GM21717 (cell line): ENCODE data around the gene NUAK1.

ENCODE experiments used
- ATAC-seq: cut with Tn5 transposase; IDR thresholded peaks from one replicate; pipeline ENCODE4 v1.9.1; 2021; ENCODE audit warnings: mild to moderate bottlenecking, moderate library complexity; ENCODE audit not compliant: unreplicated experiment

Gene NUAK1

DNA sequence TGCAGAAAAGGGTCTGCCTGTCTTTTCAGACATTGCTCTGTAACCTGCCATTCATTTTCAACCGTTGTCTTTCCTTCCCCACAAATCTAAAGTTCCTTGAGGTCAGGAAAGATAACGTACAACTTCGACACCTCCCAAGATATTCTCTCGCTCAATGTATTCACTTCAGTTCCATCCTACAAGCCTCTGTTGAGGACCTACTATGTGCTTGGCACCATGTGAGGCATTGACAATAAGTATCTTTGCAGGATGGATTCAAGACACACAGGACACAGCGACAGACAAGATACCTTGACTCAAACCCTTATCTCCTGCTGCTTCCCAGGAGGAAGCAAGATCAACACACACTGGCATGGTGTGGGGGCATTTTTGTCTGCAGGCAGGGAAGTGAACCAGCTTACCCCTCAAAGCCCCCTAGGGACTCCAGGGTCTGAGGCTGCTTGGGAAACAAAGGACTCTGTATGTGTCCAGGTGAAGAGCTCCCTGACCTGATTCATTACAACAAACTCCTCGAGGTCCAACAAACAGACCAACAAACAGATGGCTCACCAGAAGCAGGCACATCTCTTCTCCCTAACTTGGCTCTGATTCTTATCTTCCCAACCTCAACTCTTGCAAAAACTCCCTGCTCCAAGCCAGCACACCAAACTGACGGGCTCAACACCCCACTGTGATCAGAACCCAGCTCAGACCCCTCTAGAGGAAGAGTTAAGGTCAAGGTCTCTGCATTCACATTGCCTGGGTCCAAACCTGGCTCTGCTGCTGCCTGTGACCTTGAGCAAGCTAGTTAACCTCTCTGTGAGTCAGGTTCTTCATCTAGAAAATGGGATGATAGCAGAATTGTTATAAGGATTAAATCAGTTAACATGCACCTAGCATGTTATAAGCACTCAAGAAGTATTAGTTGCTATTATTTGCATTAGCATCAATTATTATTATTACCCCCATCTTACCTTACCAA lies 6.3 kb downstream of the NUAK1 start:
- ATAC-seq, result no peak

DNA sequence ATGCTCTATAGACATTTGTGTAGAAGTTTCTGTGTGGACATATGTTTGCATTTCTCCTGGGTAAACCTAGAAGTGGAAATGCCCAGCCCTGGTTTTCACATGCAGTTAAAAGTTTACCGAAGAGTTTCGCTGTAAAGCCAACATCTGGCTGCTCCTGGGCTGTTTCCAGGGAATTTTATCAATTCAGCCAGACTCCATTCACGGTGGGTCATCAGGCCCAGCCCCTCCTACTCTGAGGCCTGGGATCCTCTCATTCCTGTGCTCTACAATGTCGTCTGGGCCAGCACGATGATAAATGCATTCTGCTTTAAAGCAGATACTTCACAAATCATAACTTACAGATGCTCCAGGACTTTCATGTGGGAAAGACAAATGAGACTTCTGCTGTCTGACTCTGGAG lies 7.1 kb downstream of the NUAK1 start:
- ATAC-seq, result no peak

DNA sequence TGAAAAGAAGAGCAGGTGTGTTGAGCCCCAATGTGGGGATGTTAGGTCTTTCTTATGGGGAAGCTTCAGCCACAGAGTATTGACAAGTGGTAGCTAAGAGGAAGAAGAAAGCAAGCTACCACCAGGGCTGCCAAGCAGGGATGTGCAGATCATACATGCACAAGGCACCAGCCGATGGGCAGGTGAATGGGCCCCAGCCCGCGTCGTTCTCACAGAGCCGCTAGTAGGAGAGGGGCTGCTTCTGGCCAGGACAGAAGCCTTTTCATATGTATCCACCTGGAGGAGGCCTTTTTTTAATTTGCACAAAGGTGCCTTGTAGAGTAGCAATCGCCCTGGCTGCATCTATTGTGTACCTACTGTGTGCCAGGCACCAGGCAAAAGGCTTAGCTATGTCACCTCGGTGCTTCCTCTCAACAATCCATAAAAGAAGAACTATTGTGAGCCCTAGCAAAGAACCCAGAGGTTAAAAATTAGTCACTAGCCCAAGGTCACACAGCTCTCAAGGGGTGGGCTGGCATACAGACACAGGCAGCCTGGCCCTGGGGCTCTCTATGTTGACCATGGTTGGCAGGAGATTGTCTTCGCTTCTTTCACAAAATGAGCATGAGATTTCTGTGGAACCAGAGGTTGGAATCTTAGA lies 8.2 kb downstream of the NUAK1 start:
- no peak for ATAC-seq

DNA sequence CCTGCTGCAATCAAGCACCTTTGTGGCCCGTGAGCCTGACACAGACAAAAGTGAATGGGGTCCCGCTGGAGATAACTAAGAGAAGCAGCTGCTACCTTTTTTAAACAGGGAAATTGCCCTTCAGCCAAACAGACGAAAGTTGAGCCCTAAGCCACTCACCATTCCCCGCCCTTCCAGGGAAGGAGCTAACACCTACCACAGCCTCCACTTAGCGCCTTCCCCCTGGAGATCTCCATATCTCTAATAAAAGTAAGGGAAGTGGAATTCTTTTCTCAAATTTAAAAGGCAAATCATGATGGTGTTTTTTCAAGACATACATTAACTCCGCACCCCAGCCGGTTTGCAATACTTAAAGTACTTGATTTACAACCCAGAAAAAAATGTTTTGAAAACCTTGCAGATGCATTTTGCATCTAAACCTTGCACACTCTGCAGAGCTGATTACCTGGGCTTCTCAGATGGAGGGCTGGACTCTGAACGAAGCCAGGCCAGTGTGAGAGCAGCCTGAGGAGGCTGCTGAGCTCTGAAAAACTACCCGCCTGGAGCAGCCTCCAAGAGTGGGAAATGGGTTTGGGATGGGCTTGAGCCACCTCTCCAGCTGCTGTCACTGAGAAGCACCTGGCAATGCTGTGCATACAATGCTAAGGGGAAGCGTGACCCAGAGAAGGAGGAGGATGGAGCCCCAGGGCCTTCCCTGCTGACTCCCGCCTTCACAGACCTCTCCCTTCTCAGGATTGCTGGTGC lies 10.0 kb downstream of the NUAK1 start:
- no peak for ATAC-seq

DNA sequence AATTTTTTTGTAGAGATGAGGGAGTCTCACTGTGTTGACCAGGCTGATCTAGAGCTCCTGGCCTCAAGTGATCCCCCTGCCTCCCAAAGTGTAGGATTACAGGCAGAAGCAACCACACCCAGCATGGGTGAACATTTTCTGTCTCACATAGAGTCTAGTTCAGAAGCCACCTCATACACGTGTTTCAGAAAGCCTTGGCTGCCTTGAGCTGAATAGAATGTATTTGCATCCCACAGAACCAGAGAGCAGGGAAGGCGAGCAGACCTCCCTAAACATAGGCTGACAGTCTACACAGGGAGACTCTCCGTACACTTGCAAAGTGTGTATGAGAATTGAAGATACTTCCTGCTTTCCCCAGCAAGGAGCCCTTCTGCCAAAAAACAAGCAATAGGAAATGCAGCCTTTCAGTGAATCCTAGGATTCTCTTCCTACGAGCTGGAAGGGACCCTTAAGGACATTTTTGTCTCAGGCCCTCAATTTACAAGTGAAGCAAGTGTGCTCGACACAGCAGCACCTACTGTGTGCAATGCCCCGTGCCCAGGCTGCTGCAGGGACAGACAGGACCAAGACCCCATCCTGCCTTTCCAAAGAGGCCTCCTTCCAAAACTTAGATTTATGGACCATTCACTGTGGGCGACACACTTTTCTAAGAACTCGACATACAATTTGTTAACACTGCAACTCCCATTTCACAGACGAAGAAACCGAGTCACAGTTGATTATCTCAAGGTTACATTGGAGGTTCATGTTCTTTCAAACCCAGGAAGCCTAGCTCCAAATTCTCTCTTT lies 11.2 kb downstream of the NUAK1 start:
- no peak for ATAC-seq

DNA sequence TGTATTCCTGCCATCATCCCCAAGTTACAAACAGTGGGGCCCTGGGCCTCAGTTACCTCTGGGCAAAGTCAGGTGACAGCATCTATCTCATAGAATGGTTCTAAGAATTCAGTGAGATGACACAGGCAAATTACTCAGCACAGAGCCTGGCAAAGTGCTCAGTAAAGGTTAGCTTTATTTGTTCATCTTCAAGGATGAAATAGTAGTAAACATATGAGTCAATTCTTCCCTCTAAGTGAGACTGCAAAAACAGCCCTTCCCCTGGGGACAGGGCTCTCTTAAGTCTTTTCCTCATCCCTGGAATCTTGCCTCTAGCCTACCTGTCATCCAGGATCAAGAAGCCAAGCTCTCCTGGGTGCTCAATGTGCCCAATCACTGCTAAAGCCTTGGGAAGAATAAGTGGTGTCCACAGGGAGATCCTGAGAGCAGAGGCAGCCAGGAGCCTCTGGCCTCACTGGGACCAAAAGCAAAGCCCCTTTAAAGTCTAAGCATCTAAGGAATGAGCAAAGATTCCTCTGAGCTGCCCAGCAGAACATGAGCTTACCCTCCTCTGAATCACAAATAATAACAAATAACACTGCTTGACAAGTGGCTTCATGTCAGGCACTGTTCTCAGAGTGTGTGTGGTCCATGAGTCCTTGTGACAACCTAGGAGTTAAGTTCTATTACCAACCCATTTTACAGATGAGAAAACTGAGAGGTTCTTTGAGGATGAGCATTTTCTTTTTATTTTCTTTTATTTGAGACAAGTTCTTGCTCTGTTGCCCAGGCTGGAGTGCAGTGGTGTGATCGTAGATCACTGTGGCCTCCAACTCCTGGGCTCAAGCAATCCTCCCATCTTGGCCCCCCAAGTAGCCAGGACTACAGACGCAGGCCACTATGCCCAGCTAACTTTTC lies 12.1 kb downstream of the NUAK1 start:
- ATAC-seq, result no peak

DNA sequence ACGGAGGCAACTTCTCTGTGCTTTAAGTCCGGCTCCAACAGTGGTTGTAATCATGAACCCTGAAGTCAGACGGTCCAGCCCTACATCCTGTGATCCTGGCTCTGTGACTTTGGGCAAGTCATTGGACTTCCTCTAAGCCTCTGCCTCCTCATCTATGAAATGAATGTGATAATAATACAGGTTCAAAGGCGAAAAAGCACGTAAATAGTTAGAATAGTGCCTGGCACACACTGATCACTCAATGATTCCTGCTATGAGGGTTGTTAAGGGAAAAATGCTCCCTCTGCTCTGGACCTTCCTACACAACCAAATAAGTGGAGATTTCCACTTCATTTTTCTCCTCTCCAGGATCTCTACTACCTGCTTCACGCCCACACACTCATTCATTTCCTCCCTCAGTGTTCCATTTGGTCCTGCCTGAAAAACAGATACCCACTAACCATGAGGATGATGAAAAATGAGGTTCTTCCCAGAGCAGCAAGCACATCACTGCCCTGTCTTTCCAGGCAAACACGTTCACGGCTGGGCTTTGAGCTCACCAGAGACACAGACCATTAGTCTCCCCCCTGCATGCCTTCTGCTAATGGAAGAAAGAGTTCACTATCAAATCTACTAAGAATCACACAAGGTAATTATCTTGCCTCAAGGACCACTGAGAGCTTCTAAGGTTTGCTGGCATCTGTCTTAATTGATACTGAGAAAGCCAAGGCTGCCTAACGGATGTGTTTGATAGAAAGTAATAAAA lies 13.2 kb downstream of the NUAK1 start:
- ATAC-seq, result no peak

DNA sequence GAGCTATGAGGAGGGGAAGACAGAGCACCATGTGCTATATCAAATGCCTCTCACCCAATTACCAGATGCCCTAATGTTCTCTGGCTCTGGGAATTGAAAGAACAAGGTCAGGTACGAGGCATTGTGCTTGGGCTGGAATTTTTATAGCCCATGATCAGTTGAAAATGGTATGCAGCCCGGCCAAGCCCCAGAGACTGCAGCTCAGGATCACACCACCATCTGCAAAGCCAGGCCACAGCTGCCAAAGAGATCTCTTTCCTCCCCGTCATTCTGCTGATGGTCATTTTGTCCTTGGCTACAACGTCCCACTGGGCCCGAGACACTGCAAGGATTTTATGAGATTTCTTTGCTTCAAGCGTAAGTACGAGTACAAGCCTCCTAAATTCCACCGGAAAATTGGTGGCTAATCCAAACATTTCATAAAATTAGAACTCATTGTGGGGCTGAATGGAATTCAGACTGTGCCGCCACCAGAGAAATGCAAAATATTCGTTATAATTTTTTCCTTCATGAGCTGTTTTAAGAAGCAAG lies 15.1 kb downstream of the NUAK1 start:
- ATAC-seq, result no peak

DNA sequence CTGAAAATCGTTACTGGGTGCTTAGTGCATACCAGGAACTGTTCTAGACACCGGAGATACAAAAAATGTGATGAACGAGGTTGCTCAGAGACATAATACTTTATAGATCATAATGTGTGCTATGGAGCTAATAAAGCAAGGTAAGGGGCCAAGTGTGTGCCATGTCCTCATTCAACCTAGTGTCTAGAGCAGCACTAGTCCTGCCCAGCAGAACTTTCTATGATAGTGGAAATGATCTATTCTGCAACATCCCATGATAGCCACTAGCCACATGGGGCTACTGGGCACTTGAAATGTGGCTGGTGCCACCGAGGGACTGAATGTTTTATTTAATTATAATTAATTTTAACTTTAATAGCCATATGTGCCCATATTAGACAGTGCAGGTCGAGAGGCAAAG lies 15.6 kb downstream of the NUAK1 start:
- ATAC-seq, result no peak

DNA sequence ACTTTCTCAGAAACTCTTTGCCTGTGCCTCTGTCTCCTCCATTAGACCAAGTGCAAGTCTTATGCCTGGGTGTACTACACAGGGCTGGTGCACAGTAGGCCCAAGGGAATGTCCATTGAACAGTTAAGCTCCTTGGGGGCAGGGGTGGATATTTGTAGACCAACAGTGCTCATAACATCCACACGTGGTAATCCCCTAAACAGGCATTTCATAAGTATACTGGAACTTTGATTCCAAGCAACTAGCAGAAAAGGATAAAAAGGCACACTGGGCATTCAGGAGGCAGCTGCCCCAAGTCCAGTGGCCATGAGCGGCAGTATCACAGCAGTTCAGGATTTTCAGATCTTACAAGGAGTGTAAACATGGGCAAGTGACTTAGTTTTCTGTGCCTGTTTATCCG lies 16.8 kb downstream of the NUAK1 start:
- no peak for ATAC-seq

DNA sequence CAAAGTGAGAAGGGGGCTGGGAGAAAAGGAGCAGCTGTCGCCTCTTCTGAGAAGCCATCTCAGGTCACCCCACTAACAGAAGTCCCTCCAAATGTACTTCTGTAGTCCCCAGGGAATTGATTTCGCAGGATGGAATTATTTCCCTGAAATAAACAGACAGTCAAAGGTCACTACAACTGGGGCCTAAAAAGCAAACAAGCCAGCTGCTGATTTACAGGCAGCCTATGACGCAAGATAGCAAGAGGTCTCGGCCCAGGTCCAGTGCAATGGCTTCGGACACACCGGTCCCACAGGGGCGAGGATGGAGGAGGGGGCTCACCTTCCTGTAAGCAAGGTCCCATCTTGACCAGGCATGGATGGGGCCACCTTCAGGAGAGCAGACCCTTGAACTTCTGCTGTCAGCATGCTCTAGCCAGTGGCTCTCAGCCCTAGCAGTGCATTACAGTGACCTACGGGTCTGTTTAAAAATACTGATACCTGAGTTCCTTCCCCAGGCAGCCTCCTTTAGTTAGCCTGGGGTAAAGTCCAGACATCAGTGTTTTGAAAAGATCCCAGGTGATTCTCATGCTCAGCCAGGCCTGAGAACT lies 18.1 kb downstream of the NUAK1 start:
- no peak for ATAC-seq

DNA sequence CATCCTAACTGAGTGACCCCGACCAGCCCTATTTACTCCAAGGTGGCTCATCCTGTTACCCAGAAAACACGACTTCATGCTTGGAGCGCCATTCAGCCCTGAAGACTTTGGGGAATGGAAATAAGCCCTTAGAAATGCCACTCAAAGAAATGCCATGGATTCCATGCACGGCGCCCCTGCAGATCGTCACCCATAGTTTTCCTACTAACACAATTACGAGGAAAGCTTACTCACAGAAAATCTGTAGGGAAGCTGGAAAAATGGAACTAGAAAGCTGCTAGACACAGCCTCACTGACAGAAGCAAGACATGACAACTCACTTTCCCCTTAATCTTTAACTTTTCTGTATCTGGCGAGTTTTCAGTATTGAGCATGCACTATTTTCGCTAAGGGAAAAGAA lies 19.5 kb downstream of the NUAK1 start:
- ATAC-seq, result no peak

DNA sequence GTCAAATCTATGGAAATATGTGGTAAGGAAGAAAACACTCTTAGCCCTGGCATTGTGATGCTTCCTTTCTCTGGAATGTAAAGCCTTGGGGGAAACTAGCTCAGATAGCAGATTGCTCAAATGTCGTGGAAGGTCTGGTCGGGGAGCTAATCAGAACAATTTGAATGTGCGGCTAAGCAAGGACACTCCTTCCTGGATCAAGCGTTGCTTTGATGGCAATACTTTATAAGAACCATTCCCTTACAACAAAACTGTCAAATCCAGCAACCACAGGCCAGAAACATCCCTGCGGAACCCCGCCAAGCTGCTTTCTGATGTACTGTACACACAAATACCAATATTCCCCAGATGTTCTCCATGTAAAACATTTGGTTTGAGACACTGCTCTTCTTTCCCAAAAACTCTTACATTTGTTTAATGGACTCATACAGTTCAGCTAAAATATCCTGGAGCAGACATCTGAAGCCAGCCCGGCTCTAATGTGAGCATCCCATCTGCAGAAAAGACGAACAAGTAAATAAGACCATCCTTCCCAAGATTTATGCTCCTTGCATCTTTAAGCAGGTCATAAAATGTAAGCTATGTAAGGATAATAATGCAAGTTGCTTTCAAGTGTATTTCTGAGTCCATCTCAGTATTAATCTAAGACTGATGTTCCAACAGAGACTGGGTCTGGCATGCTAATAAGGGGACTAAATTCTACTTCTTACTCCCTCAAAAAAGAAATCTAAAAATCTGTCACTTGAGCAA lies 20.2 kb downstream of the NUAK1 start:
- ATAC-seq, result no peak

DNA sequence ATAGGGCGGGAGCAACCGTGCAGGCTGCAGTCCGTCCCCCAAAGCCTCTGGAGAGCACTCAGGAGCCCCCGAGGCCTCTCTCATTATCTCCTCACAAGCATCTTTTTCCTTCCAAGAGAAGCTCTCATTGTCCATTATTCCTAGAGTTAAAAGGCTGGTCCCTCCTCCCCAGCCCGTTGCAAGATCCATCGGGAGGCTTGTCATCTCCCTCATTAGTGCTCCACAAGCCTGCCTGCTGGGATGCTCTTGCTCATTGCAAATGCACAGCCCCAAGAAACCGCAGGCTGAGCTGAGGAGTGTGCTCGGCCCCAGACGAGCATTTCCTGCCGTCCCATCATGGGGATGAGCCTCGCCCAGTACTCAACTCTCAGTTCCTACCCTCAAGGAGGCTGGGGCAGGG lies 23.3 kb downstream of the NUAK1 start:
- no peak for ATAC-seq

DNA sequence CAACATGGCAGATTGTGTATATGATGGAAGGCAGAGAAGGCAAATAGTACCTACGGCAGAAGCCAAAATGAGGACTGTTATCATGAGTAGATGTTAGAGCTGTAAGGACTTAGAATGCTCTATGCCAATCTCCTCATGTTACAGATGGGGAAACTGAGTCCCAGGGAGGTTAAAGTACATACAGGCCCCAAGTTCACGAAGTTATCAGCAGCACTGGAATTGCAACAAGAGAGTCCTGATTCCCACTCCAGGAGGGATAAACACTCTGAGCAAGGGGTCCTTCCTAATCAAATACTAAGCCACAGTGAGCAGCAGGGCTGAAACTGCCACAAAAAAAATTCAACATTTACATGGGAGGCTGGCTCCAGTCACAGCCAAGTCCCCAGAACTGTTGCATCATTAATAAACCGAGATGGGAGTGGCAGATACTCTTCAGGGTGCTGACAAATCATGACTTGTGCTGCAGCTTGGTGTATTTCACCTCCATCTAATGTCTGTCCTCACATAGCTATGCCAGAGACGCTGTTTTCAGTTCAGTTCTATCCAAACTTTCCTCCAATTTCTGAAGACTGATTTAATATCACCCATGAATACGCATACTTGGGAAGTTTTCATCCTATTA lies 24.2 kb downstream of the NUAK1 start:
- no peak for ATAC-seq

DNA sequence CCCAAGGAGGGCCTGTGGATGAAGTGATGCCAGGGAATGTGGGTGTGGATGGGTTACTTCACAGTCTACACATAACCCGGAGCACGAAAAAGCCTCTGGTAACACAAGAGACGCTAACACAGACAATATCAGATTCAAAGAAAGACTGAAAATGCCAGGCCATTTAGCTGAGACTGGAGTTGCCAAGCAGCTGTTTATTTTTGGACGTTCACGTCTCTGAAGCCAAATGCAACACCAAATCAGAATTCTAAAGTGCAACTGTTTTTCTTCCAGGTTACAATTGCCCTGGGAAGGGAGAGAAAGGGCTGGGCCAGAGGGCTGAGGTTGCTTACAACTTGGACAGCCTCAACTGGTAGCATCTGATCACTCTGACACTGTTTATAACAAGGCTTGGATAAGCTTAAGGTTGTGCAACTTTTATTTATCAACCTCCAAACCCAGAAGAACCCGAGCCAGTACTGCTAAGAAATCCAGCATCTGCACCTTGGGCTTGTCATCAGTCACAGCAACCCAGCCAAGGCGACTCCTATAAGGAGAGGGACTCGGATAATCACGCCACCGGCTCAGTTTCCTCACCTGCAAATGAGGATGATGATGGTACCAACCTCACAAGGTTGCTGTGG lies 24.8 kb downstream of the NUAK1 start:
- ATAC-seq, result no peak

DNA sequence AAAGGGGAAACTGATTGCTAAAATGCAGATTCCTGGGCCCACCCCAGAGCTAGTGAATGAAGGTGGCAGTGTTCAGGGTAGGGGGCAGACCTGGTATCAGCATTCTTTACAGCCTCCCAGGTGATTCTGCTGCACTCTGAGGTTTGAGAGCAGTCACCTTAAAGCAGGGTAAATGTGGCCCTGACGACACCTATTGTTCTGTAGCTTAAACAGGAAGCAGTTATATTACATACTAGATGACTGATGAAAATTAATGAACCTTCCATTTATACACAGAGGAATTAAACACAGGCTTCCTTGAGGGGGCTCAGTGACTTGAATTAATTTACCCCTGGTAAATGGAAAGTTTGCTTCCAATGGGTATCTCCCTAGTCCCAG lies 25.3 kb downstream of the NUAK1 start:
- ATAC-seq, result no peak
